GM15510 (cell line): Measurements from ENCODE around the gene CDH22.

Source experiments
- POLR2A ChIP-seq: IDR thresholded peaks from 3 replicates; pipeline ENCODE4 v1.6.1; 2011; ENCODE audit warnings: borderline replicate concordance; ENCODE audit not compliant: insufficient read length; ENCODE audit errors: extremely low read depth

CDH22 gene, protein sequence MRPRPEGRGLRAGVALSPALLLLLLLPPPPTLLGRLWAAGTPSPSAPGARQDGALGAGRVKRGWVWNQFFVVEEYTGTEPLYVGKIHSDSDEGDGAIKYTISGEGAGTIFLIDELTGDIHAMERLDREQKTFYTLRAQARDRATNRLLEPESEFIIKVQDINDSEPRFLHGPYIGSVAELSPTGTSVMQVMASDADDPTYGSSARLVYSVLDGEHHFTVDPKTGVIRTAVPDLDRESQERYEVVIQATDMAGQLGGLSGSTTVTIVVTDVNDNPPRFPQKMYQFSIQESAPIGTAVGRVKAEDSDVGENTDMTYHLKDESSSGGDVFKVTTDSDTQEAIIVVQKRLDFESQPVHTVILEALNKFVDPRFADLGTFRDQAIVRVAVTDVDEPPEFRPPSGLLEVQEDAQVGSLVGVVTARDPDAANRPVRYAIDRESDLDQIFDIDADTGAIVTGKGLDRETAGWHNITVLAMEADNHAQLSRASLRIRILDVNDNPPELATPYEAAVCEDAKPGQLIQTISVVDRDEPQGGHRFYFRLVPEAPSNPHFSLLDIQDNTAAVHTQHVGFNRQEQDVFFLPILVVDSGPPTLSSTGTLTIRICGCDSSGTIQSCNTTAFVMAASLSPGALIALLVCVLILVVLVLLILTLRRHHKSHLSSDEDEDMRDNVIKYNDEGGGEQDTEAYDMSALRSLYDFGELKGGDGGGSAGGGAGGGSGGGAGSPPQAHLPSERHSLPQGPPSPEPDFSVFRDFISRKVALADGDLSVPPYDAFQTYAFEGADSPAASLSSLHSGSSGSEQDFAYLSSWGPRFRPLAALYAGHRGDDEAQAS

DNA sequence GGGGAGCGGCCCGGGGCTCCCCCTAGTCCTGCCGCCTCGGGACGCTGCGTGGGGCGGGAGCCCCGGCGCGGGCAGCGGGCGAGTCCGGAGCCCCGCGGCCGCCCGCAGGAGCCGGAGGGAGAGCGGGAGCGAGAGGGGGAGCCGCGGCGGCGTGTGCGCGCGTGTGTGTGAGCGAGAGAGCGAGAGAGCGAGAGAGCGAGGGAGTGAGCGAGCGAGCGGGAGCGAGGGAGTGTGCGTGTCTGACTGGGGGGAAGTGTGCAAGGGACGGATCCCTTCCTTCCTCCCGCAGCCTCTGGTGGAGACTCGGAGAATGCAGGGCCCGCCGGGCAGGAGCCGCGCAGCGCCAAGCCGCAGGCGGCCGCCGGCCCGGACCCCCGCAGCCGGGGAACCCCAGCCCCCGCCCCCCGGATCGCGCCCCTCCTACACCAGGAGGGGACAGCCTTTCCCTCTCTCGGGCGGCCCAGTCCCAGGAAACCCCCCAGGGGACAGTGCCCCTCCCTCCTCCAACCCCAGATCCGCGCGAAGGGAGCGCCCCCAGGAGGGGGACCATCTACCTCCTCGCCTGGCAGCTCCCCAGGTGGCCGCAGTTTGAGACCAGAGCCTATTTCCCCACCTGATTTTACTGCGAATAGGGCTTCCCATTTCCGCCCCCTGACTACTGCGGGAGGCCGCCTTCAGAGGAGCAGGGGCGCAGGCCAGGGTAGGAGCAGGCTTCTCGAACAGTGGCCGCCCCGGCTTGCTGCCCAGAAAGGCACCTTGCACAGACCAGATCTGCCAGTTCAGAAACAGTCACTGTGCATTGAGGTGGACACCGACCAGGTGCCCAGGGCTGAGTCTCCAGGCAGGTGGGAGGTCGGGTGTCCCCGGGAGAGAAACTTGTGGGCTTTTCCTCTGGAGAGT lies at the start of gene CDH22:
TSS of gene CDH22 (minus strand) at position 241 of the 900 bp plus-strand sequence. CDS start 57,204 bp downstream, outside the sequence.
- TF ChIP-seq POLR2A: no peak

DNA sequence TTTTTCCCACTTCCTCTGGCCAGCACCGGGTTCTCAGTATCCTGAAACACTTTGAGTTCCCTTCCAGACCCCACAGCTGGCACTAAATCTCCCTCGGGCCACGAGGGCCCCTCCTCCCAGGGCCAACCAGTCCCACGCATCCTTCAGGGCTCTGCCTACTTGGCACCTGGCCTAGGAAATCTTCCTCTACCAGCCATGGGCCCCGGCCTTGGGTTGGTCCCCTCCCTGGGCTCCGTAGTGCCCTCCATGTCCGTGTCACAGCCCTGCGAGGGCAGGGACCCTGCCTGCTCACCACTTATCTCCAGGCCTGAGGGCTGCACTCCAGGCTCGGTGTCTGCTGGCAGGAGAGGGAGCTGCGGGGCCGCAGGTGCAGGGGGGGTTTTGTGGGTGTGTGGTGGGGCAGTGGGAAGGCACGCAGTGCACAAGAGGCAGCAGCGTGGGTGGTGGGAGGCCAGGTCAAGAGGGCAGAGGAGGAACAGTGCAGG lies 48.8 kb upstream of the CDH22 start:
- no peak for TF ChIP-seq POLR2A

DNA sequence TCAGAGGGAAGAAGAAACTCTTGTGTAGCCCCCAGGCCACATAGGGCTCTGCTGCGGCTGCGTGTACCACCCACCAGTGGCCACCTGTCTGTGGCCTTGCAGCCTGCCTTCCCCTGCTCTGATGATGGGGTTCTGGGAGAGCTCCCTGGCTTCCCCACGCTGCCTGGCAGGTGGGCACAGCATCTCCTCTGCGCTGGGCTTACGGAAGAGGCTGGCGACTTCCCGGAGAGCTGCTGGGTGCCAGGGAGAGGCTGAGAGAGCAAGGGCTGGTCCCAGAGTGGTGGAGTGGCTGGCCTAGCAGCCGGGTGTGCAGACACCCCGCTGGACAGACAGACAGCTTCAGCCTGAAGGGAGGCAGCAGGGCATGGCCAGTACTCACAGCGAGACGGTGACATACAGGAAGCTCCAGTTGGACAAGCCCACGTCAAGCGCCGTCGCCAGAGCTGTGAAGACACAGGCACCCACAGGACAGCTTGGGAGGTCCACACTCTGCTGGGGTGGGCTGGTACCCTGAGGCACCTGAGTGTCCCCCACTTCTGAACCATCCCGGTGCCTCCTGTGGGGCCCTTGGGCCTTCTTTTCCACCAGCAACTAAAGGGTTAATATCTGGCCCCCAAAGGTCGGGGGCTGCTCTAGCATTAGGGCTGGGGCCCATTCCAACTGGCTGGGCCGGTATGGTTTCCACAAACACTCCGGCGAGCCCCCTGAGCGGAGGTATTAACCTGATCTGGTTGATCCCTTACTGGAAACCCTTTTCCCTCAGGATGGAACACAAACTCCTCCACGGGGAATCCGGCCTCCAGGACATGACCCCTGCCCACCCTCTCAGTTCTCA lies 48.1 kb upstream of the CDH22 start:
- no peak for TF ChIP-seq POLR2A

DNA sequence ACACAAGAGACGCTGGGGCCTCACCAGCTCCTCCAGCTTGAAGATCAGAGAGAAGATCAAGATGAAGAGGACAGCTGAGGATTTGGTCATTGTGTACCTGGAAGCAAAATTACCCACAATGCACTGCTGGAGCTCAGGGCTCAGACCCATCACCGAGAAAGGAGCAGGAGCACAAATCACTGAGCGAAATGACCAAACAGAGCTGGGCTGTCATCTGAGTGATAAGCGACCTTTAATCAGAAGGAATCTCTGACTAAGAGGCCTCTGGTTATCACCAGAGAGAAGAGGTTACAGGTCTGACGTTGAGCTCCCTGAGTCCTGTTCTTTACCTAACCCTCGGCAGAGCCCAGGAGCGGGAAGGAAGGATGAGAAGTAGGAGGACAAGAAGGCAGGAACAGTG lies 47.5 kb upstream of the CDH22 start:
- TF ChIP-seq POLR2A: no peak

DNA sequence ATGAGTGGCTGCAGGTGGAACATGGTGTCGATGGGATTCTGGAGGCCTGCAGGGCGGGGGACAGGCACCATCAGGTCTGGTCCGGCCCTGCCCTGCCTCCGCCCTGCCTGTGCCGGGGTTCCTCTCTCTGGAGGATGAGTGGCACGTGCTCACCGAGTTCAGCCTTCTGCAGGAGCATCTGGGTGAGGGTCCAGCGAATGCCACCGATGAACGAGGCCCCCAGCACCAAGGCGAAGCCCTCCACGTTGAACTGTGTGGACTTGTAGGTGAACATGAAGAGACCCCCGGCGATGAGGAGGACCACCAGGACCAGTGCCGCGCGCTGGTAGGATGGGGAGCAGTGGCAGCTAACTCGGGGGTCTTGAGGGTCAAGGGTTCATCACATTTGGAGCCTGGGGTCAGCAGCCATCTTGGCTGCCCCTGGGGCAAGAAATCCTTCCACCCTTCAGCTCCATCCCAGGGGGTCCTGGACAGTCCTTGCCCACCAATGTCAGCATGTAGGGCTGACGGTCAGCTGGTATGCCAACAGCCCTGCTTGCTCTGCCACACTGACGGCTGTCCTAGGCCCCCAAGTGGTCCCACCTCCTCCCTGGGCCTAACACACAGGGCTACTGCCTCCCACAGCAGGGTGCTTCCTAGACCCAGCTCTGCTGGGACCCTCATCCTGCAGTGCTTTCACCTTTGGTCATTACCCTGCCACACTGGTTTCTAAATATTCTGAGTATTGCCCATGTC lies 46.8 kb upstream of the CDH22 start:
- TF ChIP-seq POLR2A: no peak

DNA sequence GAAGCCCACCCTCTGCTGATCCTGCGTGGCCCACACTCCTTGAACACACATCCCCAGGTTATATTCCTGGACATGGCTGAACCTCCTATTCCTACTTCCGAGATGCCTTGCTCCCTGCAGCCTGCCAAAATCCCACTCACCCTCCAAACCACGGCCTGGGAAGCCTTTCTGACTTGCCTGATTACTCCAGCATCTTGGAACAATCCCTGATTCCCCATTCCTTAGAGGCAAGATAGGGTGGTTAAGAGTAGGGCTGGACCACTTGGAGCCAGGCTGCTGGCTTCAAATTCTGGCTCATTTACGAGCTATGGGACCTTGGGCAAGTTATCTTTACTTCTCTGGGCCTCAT lies 45.9 kb upstream of the CDH22 start:
- no peak for TF ChIP-seq POLR2A

DNA sequence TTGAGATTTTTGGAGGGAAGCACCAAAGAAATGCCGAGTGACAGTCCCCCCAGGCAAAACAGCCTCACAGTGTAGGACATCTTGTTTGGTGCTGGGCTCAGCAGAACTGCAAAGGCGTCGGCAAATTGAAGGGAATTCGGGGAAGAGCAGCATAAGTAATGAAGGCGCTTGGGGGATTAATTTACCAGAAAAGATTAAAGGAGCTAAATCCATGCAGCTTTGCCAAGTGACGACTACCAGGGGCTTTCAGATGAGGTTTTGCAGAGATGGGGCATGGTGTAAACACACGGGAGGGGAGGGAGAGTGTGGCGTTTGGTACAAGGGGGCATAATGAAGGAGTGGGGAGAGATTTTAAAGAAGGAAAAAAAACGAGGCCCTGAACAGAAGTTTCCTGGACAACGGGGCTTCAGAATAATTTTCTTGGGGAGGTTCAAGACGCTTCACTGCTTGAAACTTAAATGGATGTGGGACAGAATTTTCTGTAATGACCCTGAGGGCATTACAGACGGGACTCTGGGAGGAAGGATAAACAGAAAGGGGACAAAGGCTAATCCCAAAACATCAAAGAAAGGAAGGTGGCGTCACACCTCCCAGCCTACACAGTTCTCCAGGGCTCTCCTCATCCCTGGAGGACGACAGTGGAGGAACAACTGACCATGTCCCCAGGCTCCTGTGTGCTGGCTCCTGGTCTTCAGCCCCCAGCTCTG lies 45.4 kb upstream of the CDH22 start:
- no peak for TF ChIP-seq POLR2A

DNA sequence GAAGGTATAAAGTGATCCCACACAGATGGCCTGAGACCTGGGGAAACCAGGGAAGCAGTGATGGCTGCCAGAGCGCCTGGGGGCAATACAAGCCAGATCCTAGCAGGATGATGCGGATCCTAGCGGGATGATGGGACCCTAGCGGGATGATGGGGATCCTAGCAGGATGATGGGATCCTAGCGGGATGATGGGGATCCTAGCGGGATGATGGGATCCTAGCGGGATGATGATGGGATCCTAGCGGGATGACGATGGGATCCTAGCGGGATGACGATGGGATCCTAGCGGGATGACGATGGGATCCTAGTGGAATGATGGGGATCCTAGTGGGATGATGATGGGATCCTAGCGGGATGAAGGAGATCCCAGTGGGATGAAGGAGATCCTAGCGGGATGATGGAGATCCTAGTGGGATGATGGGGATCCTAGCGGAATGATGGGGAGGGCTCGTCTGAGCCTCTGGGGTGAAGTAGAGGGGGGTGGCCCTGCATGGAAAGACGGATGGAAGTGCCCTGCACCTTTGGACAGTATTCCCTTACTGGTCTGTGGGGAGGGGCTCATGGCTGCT lies 44.2 kb upstream of the CDH22 start:
- TF ChIP-seq POLR2A: no peak

DNA sequence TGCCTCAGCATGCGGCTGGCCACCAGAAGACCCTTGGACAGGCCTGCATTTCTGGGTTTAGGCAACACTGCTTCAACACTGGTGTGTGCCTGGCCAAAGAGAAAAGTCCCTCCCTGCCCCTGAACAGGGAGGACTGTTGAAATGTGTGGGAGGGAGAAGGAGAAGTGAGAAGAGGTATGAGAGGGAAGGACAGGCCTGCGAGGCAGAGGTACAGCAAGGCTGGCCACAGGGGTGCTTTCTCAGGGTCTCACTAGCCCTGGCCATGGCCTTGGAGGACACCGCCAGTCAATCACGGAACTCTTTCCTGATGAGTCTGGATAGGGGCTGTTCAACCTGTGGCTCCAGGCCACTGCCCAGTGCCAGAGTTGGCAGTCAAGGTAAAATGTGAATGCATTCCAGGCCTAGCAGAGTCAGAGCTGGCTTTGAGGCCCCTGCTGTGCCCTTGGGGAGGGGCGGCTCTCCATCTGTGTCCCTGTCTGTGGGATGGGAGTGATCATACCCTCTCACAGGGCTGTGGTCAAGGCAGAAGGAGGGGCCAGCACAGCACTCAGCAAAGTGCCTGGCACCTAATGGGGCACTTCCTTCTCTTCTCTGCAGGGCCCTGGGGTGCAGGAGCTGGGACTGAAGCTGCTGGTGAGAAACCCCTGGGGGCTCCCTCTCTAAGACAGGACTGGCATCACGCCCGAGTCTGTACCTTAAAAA lies 43.2 kb upstream of the CDH22 start:
- no peak for TF ChIP-seq POLR2A

DNA sequence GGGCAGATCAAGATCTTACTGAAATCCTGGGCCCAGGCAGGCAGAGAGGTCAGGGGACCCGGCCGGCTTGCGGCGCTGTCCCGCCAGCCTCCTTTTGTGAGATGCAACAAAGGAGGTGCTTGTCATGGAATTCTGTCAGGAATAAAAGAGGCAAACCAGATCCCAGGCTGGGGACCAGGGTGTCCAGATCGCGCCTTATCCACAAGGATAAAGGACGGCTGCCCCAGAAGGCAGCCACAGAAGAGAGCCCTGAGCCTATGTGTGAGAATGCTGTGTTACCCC lies 42.6 kb upstream of the CDH22 start:
- TF ChIP-seq POLR2A: no peak

DNA sequence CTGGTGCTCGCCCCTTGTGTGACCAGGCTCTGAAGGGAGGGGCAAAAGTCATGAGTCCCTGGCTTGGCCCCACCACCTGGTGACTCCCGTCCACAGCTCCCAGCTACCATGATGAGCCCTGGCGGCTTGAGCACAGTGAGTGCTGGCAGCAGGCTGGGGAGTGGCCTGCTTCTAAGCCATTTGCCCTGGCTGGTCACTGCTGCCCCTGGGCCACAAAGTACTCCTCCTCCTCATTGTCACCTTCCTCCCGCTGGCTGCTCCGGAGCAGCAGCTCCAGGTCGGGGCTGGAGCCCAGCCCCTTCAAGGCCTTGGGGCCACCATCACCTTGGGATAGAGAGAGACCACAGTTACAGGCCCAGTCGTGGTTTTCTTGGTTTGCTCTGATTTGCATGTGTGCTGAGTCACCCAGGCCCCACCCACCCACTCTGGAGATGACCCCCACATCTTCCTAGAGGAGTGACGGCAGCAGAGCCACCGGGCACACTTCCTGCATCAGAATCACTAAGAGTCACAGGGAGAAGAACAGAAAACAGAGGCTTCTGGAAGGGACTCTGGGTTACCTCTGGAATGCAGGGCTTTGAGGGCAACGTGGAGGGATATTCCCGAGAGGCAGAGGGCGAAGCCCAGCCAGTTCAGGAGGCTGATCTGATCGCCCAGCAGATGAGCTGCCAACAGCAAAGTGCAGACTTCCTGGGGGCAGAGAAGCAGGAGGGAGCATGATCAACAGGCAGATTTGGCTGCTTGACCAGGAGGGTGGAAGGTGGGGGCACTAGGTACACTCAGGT lies 42.1 kb upstream of the CDH22 start:
- peak; percentile 28 for TF ChIP-seq POLR2A
